ENCODE data around the gene LXN.

Gene LXN

GRCh38 chr3:158668506-158668905, 3.9 kb downstream of the LXN start:
- no peak for DNase-seq (ENCODE audit: low spot score)

- DNase-seq (ENCODE audit: low spot score): no peak
Measured at GRCh38 chr3:158666416-158666815, 6.0 kb downstream of the LXN start.

- DNase-seq (ENCODE audit: low spot score): no peak
Measured at GRCh38 chr3:158663832-158664231, 8.6 kb downstream of the LXN start.

- DNase-seq (ENCODE audit: low spot score): no peak
Measured at GRCh38 chr3:158663246-158663645, 9.2 kb downstream of the LXN start.

GRCh38 chr3:158660711-158661110, 11.7 kb downstream of the LXN start:
- DNase-seq (ENCODE audit: low spot score): no peak

- DNase-seq (ENCODE audit: low spot score): peak; percentile 98
Measured at GRCh38 chr3:158659454-158660237, 12.8 kb downstream of the LXN start.

GRCh38 chr3:158658889-158659288, 13.6 kb downstream of the LXN start:
- no peak for DNase-seq (ENCODE audit: low spot score)

- DNase-seq (ENCODE audit: low spot score): no peak
Measured at GRCh38 chr3:158652463-158652862, 20.0 kb downstream of the LXN start.

- no peak for DNase-seq (ENCODE audit: low spot score)
Measured at GRCh38 chr3:158651192-158651591, 21.3 kb downstream of the LXN start.

- peak; percentile 86 for DNase-seq (ENCODE audit: low spot score)
Measured at GRCh38 chr3:158649791-158650190, 22.7 kb downstream of the LXN start.

GRCh38 chr3:158644345-158644908, 28.0 kb downstream of the LXN start, which contains the start of gene GFM1:
GFM1 (plus strand) TSS chr3:158644527; CDS start chr3:158644635, 108 bp downstream.
- DNase-seq (ENCODE audit: low spot score): peak; percentile 94

GRCh38 chr3:158642474-158643210, 29.8 kb downstream of the LXN start:
- no peak for DNase-seq (ENCODE audit: low spot score)

GRCh38 chr3:158642005-158642404, 30.4 kb downstream of the LXN start:
- DNase-seq (ENCODE audit: low spot score): no peak

GRCh38 chr3:158640646-158641045, 31.8 kb downstream of the LXN start:
- DNase-seq (ENCODE audit: low spot score): no peak

GRCh38 chr3:158631981-158632380, 40.5 kb downstream of the LXN start:
- DNase-seq (ENCODE audit: low spot score): no peak

- no peak for DNase-seq (ENCODE audit: low spot score)
Measured at GRCh38 chr3:158625881-158626280, 46.6 kb downstream of the LXN start.

GRCh38 chr3:158617982-158618875, 54.2 kb downstream of the LXN start:
- no peak for DNase-seq (ENCODE audit: low spot score)
